ENCODE data around the gene P2RX3.
"Not testable (repeated sequence)": the region's sequence is repeated elsewhere in the genome, so short reads cannot be mapped to it uniquely, and the experiment has no call there.

Gene P2RX3

GRCh38 chr11:57338142-57338541, at the start of gene P2RX3:
P2RX3 (plus strand) TSS chr11:57338352; CDS start chr11:57338551, 199 bp downstream.
- DNase-seq, result no peak

GRCh38 chr11:57288771-57289579, 49.2 kb upstream of the P2RX3 start:
- peak; percentile 90 for DNase-seq

DNA sequence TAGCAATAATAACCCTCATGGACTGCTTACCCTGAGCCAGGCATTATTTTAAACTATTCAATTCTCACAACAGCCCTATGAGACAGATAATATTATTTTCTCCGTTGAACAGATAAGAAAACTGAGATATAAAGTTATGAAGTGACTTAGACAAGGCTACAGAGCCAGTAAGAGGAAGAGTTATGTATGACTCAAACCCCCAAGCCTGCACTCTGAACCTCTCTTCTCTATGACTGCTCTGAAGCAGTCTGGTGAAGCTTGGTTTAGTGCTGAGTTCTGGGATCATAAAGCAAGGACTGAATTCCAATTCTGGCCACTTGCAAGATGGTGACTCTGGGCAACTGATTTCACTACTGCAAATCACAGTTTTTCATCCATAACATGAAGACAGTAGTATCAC, 47.9 kb upstream of the P2RX3 start:
- peak; percentile 77 for DNase-seq

DNA sequence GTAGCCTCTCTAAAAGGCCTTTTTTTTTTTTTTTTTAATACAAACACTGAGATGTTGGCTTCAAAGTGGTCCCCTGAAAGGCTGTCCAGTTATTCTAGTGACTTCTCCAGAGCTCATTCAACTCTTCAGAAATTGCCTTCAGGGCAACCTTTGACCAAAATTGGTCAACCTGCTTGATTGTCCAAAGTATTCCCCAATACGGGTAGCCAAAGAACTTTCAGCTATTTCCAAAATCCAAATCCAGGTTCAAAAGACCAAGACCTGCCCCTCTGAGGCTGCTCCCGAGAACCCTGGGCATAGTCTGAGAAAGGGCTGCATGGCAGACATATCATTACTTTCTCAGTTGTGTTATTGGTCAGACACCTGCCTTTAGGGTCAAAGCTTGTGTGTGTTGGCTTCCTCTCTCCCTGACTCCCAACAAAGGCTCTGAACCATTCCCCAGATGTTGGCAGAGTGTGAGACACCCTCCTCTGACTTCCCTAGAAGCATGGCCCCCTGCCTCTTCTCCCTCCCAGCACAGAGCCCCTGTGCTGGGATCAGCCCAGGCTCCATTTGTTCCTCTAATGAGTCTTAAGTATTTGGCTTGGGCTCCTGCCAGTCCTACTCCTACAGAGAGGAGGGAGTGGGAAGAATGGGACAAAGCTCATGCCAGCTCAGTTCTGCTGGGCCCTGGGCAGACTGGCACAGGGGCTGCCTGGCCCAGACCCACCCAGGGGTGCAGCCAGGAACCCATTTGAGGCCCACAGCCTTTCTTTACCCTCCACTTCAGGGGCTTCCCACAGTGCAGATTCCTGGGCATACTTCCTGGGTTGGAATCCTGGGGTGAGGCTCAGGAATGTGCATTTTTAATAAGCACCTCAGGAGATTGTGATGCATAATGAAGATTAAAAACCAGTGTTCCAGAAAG, 43.7 kb upstream of the P2RX3 start:
- DNase-seq, result no peak

DNA sequence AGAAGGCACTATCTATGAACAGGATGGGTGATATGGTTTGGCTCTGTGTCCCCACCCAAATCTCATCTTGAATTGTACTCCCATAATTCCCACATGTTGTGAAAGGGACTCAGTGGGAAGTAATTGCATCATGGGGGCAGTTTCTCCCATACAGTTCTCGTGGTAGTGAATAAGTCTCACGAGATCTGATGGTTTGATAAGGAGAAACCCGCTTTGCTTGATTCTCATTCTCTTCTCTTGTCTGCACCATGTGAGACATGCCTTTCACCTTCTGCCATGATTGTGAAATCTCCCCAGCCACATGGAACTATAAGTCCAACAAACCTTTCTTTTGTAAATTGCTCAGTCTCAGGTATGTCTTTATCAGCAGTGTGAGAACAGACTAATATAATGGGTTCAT, 41.9 kb upstream of the P2RX3 start:
- DNase-seq, result not testable (repeated sequence)

GRCh38 chr11:57297221-57297620, 40.9 kb upstream of the P2RX3 start:
- DNase-seq, result no peak

GRCh38 chr11:57299150-57299737, 38.9 kb upstream of the P2RX3 start:
- no peak for DNase-seq

- DNase-seq, result no peak
Measured at GRCh38 chr11:57300785-57301184, 37.4 kb upstream of the P2RX3 start.

DNA sequence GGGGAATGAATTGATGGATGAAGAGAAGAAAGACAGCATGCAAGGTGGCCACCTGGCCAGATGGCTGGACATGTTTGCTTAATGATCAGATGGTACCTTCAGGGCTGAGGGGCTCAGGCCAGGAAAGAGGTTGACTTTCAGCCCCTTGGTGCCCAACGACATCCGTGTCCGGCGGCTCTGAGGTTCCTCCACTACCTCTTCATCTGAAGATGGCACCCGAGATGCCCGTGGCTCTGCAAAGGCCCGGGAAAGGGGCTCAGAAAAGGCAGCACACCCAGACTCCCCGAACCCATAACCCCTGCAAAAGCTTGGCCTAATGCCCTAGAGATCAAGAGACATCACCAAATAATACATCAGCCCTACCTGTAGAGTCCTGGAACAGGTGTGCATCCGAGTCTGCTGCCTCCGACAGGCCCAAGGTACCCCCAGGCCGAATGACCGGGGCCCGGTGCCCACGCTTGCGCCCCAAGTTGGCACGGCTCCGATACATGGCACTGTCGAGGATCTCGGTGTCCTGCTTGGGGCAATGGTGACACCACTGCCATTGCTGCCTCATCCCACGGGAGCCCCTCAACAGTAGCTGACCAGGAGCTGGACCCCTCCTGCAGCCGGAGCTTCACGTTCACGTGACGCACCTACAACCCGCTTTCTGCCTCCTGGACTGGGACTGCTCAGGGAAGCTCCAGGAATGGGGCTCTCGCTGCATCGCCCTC, 36.3 kb upstream of the P2RX3 start:
- DNase-seq, result no peak

DNA sequence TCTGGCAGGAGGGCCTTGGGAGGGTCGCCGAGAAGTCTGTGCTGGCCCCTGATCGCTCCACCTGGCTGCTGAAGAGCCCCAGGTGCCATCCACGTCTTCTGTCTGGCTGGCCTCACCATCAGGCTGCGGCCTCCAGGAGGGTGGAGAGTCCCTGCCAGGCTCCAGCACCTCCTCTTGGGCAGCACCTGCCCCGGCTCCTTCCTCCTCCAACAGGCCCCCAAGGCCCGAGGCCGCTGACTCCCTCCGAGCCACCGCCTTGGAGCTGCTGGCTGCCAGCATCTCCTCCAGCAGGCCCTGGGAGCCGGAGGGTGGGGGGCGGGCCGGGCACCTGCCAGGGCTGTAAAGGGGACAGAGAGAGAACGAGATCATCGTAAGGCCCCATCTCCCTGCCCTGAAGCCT, 35.7 kb upstream of the P2RX3 start:
- no peak for DNase-seq

DNA sequence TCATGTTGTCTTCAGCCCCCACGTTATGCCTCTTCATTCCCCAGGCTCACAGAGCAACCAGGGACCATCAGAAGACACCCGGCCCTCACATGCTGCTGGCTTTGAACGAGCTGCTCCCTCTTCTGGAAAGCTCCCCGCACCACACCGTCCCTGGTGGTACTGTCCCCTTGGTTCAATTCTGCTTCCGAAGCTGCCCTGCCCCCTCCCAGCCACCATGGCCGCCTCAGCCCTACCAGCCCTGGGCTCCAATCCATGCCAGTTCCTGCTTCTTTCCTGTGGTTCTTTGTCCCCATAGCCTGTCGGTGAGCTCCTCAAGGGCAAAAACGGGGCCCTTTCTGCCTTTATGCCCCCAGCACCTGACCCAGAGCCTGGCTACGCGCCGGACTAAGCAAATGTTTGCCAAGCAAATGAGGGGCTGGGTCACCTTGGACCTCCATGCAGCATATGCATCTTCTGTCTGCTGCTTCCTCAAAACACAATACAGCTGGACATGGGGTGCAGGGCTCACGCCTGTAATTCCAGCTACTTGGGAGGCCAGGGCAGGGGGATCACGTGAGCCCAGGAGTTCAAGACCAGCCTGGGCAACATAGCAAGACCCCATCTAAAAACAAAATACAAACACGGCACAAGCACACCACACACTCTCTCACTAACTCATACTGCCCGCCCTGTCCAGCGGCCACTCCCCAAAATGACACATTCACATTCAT, 34.7 kb upstream of the P2RX3 start:
- DNase-seq, result no peak

DNA sequence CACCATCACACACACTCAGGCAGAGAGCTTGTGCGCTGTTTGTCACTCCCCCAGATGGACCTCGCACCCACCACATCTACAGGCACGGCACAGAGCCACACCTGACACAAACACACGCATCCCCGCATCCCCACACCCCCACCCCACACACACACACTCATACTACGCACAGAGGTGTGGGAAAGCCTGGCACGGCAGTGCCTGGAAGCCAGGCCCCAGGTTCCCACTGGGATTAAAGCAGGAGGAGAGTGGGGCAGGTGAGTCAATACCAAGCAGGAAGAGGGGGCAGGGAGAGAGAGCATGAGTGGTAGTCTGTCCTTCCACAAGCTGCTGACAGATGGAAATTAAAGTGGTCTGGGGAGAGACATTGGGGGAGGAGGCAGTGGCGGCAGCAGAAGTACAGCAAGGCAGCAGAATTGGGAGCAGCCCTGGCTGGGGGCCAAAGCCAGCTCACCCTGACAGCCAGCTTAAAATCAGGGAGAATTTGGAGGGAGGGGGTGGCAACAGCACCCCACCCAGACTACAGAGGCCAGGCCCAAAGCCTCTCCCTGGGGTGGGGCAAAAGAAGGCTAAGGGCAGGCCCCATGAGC, 34.1 kb upstream of the P2RX3 start:
- no peak for DNase-seq

DNA sequence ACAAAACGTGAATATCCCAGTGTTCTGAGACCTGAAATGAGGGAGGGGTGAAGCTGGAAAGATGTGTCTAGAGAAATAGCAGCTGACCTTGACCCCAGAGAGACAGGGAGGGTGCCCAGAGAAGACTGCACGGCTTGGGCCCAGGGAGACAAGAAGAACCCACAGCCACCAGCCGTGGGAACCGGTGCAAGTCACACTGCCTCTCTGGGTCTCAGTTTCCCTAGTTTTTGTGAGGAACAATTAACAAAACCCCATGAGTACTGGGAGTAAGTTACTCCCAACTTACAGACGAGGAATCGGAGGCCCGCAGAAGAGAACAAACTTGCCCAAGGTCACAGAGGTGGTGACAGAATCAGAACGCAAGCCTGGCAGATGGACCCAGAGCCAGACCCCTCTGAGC, 32.6 kb upstream of the P2RX3 start:
- no peak for DNase-seq

GRCh38 chr11:57306161-57306876, 31.8 kb upstream of the P2RX3 start:
- no peak for DNase-seq

- DNase-seq, result no peak
Measured at GRCh38 chr11:57306940-57307565, 31.1 kb upstream of the P2RX3 start.

DNA sequence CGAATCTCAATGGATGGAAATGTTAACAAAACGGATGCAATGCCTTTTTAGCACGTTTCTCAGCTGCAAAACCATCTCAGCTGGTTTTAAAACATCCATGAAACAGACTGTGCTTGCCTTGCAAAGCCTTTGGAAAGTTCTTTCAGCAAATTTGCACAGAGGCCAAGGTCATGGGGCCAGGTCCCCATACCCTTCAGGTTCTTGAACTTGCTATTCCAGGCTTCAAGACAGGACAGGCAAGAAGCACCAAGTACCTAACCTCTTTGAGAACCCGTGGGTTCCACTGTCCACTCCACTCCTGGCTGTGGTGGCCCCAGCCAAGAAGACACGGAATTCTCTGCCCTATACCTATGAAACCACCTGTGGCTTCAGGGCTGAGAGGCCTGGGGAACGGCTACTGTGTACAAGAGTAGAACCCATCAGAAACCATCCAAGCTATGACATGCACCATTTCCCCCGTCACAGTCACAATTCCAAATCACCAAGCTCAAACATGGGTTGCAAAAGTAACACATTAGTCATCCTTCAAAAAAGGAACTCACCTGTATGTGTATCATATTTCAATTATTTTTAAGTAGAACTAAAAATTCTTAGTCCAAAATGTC, 30.4 kb upstream of the P2RX3 start:
- DNase-seq, result no peak

DNA sequence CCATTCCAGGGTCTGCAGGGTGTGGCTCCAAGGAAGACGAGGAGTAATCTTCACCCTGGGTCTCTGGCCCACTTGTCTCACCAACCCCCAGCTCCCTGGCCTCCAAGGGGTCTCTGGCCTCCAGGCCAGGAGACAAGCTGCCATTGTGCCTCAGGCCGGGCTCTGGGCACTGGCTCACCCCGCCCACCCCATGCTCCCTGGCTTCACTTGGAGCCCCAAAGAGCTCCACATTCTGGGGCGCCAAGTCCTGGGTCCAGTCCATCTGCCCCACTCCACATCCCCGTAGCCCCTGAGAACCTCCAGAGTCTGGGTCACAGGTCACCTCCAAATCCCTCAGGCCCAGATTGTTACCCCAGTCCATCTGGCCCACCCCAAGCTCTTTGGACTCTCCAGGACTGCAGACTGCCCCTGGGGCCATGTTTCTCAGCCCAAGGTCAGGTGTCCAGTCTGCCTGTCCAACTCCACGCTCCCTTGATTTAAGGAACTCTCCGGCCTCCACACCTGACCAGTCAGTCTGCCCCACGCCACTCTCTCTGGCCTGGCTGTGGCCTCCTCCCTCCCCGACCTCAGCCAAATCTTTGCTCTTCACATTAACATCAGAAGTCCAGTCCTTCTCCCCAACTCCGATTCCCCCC, 29.6 kb upstream of the P2RX3 start:
- DNase-seq, result no peak

- no peak for DNase-seq
Measured at GRCh38 chr11:57309106-57310059, 28.8 kb upstream of the P2RX3 start.

DNA sequence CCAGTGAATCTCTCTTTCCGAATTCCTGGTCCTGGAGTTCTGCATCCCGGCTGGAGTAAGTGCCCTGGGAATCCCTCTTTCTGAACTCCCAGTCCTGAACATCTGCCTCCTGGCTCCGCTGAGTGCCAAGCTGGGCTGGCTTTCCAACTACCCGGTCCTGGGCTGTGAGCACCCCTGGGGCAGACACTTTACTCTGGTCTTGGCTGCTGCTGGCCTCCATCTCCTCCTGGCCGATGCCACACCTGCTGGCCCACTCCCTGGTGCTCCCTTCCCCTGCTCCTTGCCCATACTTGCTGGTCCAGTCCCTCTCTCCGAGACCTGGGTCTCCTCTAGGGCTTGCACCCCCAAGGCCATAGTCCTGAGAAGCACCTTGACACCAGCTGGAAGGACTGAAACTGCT, 28.1 kb upstream of the P2RX3 start:
- DNase-seq, result no peak
